Mesenchymal stem cell (in vitro differentiated cells and primary cell): ENCODE data around the gene FBXL17. TPM values are rescaled to one million over a fixed set of nuclear protein-coding genes. Genes with fewer than 3 reads are reported as not detected.

Source experiments
- DNase-seq: peaks from one replicate; pipeline ENCODE4 v3.0.0-alpha.2; 2013
- H2AFZ ChIP-seq: one replicate; pipeline ENCODE4 v1.6.1; 2013; ENCODE audit warnings: low read depth, mild to moderate bottlenecking, control low read depth, inconsistent platforms, low read length, moderate library complexity
- H2AK5ac ChIP-seq: 2 replicates; pipeline ENCODE4 v1.6.1; 2013; ENCODE audit warnings: low read length, moderate library complexity, mild to moderate bottlenecking, inconsistent platforms; ENCODE audit not compliant: severe bottlenecking
- H2BK120ac ChIP-seq: one replicate; pipeline ENCODE4 v1.6.1; 2013; ENCODE audit warnings: low read depth, mild to moderate bottlenecking, inconsistent platforms, low read length, moderate library complexity
- H2BK12ac ChIP-seq, 2 experiments: one replicate each; pipeline ENCODE4 v1.6.1; 2013; ENCODE audit warnings: inconsistent platforms in 2 of 2, low read length in 2 of 2, mild to moderate bottlenecking in 2 of 2, moderate library complexity in 2 of 2, control low read depth in 1 of 2
- H2BK15ac ChIP-seq: one replicate; pipeline ENCODE4 v1.6.1; 2013; ENCODE audit warnings: mild to moderate bottlenecking, low read depth, inconsistent platforms; ENCODE audit not compliant: poor library complexity, severe bottlenecking
- H2BK5ac ChIP-seq: 2 replicates; pipeline ENCODE4 v1.6.1; 2013; ENCODE audit warnings: low read depth, mild to moderate bottlenecking, low read length, control low read depth, inconsistent platforms; ENCODE audit not compliant: poor library complexity, severe bottlenecking
- H3K14ac ChIP-seq, 2 experiments: one replicate each; pipeline ENCODE4 v1.6.1; 2013; ENCODE audit warnings: inconsistent platforms in 2 of 2, low read length in 2 of 2, control low read depth in 1 of 2, mild to moderate bottlenecking in 1 of 2, moderate library complexity in 1 of 2
- H3K18ac ChIP-seq, 2 experiments: one replicate each; pipeline ENCODE4 v1.6.1; 2013; ENCODE audit warnings: inconsistent platforms in 2 of 2, low read length in 2 of 2, control low read depth in 1 of 2, low read depth in 1 of 2, mild to moderate bottlenecking in 1 of 2
- H3K23ac ChIP-seq, 2 experiments: one replicate each; pipeline ENCODE4 v1.6.1; 2013; ENCODE audit warnings: inconsistent platforms in 2 of 2, low read length in 2 of 2, mild to moderate bottlenecking in 2 of 2, moderate library complexity in 2 of 2, control low read depth in 1 of 2
- H3K27ac ChIP-seq: 2 replicates; pipeline ENCODE4 v1.5.1; 2013; ENCODE audit warnings: mild to moderate bottlenecking, moderate library complexity, low read length, control low read depth, inconsistent platforms; ENCODE audit not compliant: poor library complexity, severe bottlenecking
- H3K27me3 ChIP-seq, 2 experiments: 2 replicates each; pipeline versions ENCODE4 v1.6.1 to v1.7.0; 2013; ENCODE audit warnings: low read length in 2 of 2, mild to moderate bottlenecking in 2 of 2, moderate library complexity in 2 of 2, control low read depth in 1 of 2, inconsistent platforms in 1 of 2; ENCODE audit not compliant: control insufficient read depth in 1 of 2, insufficient read depth in 1 of 2
- H3K36me3 ChIP-seq, 2 experiments: 2 replicates each; pipeline versions ENCODE4 v1.6.1 to v1.7.0; 2013; ENCODE audit warnings: low read length in 2 of 2, control low read depth in 1 of 2, inconsistent platforms in 1 of 2, low read depth in 1 of 2, mild to moderate bottlenecking in 1 of 2; ENCODE audit not compliant: insufficient read depth in 2 of 2, control insufficient read depth in 1 of 2
- H3K4ac ChIP-seq, 2 experiments: one replicate each; pipeline ENCODE4 v1.6.1; 2013; ENCODE audit warnings: inconsistent platforms in 2 of 2, low read length in 2 of 2, mild to moderate bottlenecking in 2 of 2, moderate library complexity in 2 of 2, control low read depth in 1 of 2, low read depth in 1 of 2
- H3K4me1 ChIP-seq: 2 replicates; pipeline ENCODE4 v1.6.1; 2013; ENCODE audit warnings: low read depth, low read length, control low read depth; ENCODE audit not compliant: control insufficient read depth, insufficient read depth
- H3K4me2 ChIP-seq: 2 replicates; pipeline ENCODE4 v1.6.1; 2013; ENCODE audit warnings: low read length, mild to moderate bottlenecking, inconsistent platforms; ENCODE audit not compliant: poor library complexity, severe bottlenecking
- H3K4me3 ChIP-seq, 2 experiments: 2 replicates each; pipeline versions ENCODE4 v1.5.1 to v1.7.0; 2013; ENCODE audit warnings: low read length in 2 of 2, mild to moderate bottlenecking in 2 of 2, control low read depth in 1 of 2, low read depth in 1 of 2; ENCODE audit not compliant: insufficient read depth in 1 of 2
- H3K79me1 ChIP-seq: replicated peaks from 2 replicates; pipeline ENCODE4 v1.6.1; 2013; ENCODE audit warnings: mild to moderate bottlenecking, control low read depth, low read length, inconsistent platforms; ENCODE audit not compliant: poor library complexity, severe bottlenecking
- H3K9ac ChIP-seq: 2 replicates; pipeline ENCODE4 v1.7.0; 2013; ENCODE audit warnings: mild to moderate bottlenecking, low read length, moderate library complexity
- H3K9me3 ChIP-seq: 2 replicates; pipeline ENCODE4 v1.7.0; 2013; ENCODE audit warnings: mild to moderate bottlenecking, low read length; ENCODE audit not compliant: control insufficient read depth
- H4K8ac ChIP-seq: one replicate; pipeline ENCODE4 v1.6.1; 2013; ENCODE audit warnings: inconsistent platforms, mild to moderate bottlenecking, low read length, moderate library complexity
- H4K91ac ChIP-seq: one replicate; pipeline ENCODE4 v1.6.1; 2013; ENCODE audit warnings: mild to moderate bottlenecking, low read length, inconsistent platforms
- WGBS: methylation state at CpG from one replicate; pipeline ENCODE4 v1.1.7; 2013; ENCODE audit warnings: mixed read lengths; 5-methylcytosine and 5-hydroxymethylcytosine counted together
- polyA plus RNA-seq, 2 experiments: library from polyadenylated mRNA; stranded (reverse); fragments of 200-250 nt; gene quantifications; one replicate each; pipeline ENCODE4 v1.2.3, GENCODE V29; 2013

FBXL17 gene
- 8.7 TPM for polyA plus RNA-seq (2013, experiment 1 of 2)
- 9.1 TPM for polyA plus RNA-seq (2013, experiment 2 of 2)

DNA sequence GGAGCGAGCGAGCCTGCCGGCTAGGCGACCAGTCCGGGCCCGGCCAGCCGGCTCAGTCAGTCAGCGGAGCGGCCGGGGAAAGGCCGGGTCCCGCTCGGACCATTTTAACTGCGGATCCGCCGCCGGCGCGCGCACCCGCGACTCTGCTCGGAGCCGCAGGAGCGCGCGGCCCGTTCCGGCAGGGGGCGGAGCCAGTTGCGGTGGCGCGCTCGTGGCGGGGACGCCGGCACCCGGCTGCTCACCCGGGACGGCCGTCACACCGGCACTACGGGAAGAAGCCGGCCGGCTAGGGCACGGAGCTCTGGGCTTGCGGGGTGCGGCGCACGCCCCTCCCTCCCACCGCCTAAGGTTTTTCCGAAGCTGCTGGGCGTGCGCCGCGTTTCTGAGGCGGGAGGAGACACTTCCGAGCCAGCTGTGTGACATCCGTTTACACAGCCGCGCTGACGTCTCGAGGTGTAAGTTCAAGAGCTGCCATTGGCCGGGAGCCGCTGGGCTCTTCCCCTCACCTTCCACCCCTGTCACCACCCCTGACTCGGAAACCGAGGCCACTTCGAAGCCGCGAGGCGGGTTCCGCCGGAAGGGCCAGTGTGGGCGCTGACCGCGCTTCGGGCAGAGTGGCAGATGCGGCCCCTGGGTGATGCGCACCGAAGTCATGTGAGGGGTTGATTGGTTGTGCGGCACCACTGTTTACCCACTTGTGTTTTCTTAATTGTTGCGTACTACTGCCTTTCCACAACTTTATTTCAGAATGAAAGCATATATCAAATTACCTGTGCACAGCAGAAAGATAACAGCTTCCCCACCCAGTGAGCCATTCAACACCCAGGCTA, at the start of gene FBXL17:
Gene FBXL17 (minus strand): TSS at position 145 of the 830 bp plus-strand sequence.
- peak within 1 kb of the TSS; percentile 87 to 98 for H3K18ac ChIP-seq
- peak within 1 kb of the TSS; percentile 79 to 83 for H3K4me3 ChIP-seq
- H3K79me1 ChIP-seq: peaks cover 15% of the 10 kb centered on the region
- no peak within 1 kb of the TSS for H2AK5ac ChIP-seq
- peak within 1 kb of the TSS; percentile 98 for H2BK15ac ChIP-seq
- peak within 1 kb of the TSS; percentile 86 to 99 for H3K14ac ChIP-seq
- H3K9me3 ChIP-seq: no peaks in the 10 kb centered on the region
- peak within 1 kb of the TSS; percentile 39 to 91 for H2BK12ac ChIP-seq
- H3K27ac ChIP-seq: peak within 1 kb of the TSS; percentile 76
- peak within 1 kb of the TSS; percentile 75 to 94 for H3K4ac ChIP-seq
- H3K9ac ChIP-seq: peak within 1 kb of the TSS; percentile 96
- H3K4me2 ChIP-seq: peak within 1 kb of the TSS; percentile 87
- WGBS: 1% methylated on average over 63 of the region's 82 CpGs
- H3K23ac ChIP-seq: peak within 1 kb of the TSS in 1 of 2 experiments; percentile 96
- no peaks in the 10 kb centered on the region for H3K4me1 ChIP-seq
- H2BK5ac ChIP-seq: peak within 1 kb of the TSS; percentile 94
- peak; percentile 97 for DNase-seq
- H2AFZ ChIP-seq: peak within 1 kb of the TSS; percentile 96
- H2BK120ac ChIP-seq: peak within 1 kb of the TSS; percentile 99
- H3K36me3 ChIP-seq: no peaks in the 10 kb centered on the region
- no peaks in the 10 kb centered on the region for H3K27me3 ChIP-seq
- H4K91ac ChIP-seq: peak within 1 kb of the TSS; percentile 98
- peak within 1 kb of the TSS; percentile 99 for H4K8ac ChIP-seq

- Histone ChIP-seq H3K9me3 (no peaks in the 10 kb centered on the region), H3K27ac (peak overlapping the region; percentile 19), H2AK5ac (no peak overlapping the region), H3K9ac (peak overlapping the region; percentile 69), H3K27me3 (no peaks in the 10 kb centered on the region), H2AFZ (no peak overlapping the region), H3K4me3 (peak overlapping the region in 1 of 2 experiments; percentile 32), H2BK120ac (no peak overlapping the region), H2BK12ac (no peak overlapping the region), H2BK15ac (no peak overlapping the region), H3K4me1 (peaks cover 2% of the 10 kb centered on the region), H3K4me2 (no peak overlapping the region), H4K8ac (no peak overlapping the region), H3K14ac (no peak overlapping the region), H3K79me1 (no peaks in the 10 kb centered on the region), H3K36me3 (no peaks in the 10 kb centered on the region), H3K23ac (no peak overlapping the region), H3K18ac (no peak overlapping the region), H3K4ac (no peak overlapping the region), H2BK5ac (no peak overlapping the region), H4K91ac (no peak overlapping the region)
- DNase-seq: no peak
- 93% methylated on average over 3 of the region's 3 CpGs for WGBS
Measured at GRCh38 chr5:108430931-108431608, 49.2 kb upstream of the FBXL17 start.

GRCh38 chr5:108421713-108422112, 39.8 kb upstream of the FBXL17 start:
- Histone ChIP-seq H4K8ac (no peak overlapping the region), H2BK15ac (no peak overlapping the region), H3K27ac (no peak overlapping the region), H3K4me2 (no peak overlapping the region), H2BK5ac (no peak overlapping the region), H3K27me3 (no peaks in the 10 kb centered on the region), H3K4me1 (no peaks in the 10 kb centered on the region), H3K9me3 (peaks cover 8% of the 10 kb centered on the region), H3K79me1 (no peaks in the 10 kb centered on the region), H3K18ac (no peak overlapping the region), H2AK5ac (no peak overlapping the region), H2BK12ac (no peak overlapping the region), H3K4me3 (no peak overlapping the region), H3K4ac (no peak overlapping the region), H2AFZ (no peak overlapping the region), H4K91ac (no peak overlapping the region), H2BK120ac (no peak overlapping the region), H3K14ac (no peak overlapping the region), H3K36me3 (no peaks in the 10 kb centered on the region), H3K23ac (no peak overlapping the region), H3K9ac (no peak overlapping the region)
- DNase-seq: peak; percentile 26
- WGBS: 63% methylated on average over 5 of the region's 5 CpGs

DNA sequence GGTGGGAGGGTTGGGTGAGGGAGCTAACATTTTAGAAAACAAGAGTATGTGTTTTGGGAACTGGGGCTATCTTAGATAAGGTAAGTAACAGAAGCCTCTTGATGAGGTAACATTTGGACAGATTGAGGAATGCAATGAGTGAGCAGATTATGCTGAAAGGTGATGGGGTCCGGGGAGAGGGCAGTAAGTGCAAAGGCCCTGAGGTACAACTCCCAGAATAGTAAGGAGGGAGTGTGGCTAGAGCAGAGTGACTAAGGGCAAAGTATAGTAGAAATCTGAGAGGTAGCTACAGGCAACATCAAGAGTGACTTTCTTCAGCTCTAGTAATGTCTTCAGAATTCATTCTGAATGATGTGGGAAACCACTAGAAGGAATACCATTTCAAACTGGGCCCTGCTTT, 38.9 kb upstream of the FBXL17 start:
- no peak overlapping the region for H3K4me2 ChIP-seq
- no peak overlapping the region for H3K14ac ChIP-seq
- no peak overlapping the region for H3K9ac ChIP-seq
- H2AK5ac ChIP-seq: no peak overlapping the region
- H3K27me3 ChIP-seq: no peaks in the 10 kb centered on the region
- DNase-seq: no peak
- H2BK12ac ChIP-seq: no peak overlapping the region
- no peak overlapping the region for H3K4me3 ChIP-seq
- H3K27ac ChIP-seq: no peak overlapping the region
- peaks cover 8% of the 10 kb centered on the region for H3K9me3 ChIP-seq
- no peak overlapping the region for H4K8ac ChIP-seq
- H3K4ac ChIP-seq: no peak overlapping the region
- WGBS: 100% methylated on average over 1 of the region's 1 CpG
- no peaks in the 10 kb centered on the region for H3K4me1 ChIP-seq
- H2BK120ac ChIP-seq: no peak overlapping the region
- no peak overlapping the region for H2AFZ ChIP-seq
- H2BK15ac ChIP-seq: no peak overlapping the region
- H3K23ac ChIP-seq: no peak overlapping the region
- H3K79me1 ChIP-seq: no peaks in the 10 kb centered on the region
- no peak overlapping the region for H4K91ac ChIP-seq
- no peaks in the 10 kb centered on the region for H3K36me3 ChIP-seq
- no peak overlapping the region for H3K18ac ChIP-seq
- H2BK5ac ChIP-seq: no peak overlapping the region
